T-helper 1 cell (primary cell): ENCODE results near the gene CHEK1.

Experiments used
- DNase-seq, 5 donors: peaks; one replicate each; pipeline ENCODE4 v3.0.0-alpha.2; 2012 to 2020

The CHEK1 gene

DNA sequence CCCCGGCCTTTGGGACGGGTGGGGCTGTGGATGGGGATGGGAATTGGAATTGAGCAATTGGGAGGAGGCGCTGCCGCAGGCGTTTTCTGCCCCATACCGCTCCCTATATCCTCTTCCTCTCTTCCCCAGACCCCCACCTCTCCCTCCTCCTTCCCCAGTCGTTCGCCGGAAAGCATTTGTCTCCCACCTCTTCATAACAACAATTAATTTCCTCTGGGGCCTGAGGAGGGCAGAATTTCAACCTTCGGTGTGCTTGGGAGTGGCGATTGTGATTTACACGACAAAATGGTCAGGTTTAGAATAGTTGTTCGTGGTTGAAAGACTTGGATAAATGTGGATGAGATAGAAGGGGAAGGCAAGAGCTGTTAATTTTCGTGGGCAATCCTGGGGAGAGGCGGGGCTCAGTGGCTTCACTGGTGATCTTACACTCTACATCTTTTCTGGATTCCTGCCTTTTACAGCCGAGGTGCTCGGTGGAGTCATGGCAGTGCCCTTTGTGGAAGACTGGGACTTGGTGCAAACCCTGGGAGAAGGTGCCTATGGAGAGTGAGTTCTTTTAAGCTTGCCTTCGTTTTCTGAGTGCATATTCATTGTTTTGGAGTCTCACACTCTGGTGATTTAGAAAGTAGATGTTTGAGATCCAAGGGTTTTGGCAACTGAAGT lies 1.5 kb downstream of the CHEK1 start:
- DNase-seq, result peak in 2 of 5 donors; percentile 22 to 41

DNA sequence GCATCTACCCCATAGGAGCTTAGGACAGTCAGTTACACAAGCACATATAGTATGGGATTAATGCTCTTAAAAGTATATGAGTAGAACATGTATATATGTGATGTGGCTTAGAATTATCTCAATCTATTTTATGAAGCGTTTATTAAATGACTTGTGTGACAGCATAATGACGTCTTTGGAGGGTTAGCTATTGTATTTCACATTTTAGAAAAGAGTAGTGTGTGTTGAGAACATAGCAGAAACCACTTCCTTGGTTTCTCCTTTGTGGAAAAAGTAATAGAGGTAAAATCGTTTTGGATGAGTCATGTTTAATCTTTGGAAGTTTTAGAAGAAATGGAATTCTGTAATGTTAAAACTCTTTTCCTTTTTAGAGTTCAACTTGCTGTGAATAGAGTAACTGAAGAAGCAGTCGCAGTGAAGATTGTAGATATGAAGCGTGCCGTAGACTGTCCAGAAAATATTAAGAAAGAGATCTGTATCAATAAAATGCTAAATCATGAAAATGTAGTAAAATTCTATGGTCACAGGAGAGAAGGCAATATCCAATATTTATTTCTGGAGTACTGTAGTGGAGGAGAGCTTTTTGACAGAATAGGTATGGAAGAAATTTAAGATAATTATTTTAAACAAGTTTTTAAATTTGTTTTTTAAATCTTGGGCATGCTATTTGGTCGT lies 2.4 kb downstream of the CHEK1 start:
- no peak for DNase-seq

DNA sequence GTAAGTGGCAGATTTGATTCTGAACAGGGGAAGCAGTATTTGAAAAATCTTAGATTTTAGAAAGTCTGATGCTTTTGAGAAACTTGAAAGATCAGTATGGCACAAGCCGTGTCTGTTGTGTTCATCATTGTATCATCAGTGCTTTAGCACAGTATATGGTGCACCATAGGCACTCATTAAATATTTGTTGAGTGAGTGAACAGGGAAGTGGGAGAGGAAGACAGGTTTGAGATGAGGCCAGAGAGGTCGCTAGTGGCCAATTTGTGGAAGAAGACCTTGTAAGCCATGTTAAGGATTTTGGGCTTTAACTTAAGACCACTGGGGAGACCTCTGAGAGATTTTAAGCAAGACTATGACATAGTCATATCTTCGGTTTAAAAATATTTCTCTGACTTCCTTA lies 12.9 kb downstream of the CHEK1 start:
- DNase-seq, result no peak

DNA sequence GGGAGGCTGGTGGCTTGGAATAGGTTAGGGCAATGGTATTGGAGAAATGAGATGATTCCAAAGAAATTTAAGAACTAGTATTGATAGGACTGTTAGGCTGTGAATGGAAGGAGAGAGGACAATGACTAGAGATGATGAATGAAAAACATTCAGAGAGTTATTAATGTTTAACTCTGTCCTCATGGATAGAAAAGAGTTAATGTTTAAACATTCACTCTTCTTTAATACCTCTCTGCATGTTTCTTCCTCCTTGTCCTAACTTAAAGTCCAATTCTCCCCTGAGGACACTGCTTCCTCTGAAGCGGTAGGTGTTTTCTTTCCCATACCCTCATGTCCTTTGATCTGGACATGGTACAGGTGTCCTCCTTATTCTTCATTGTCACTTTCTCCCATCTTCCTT lies 13.4 kb downstream of the CHEK1 start:
- DNase-seq, result no peak

DNA sequence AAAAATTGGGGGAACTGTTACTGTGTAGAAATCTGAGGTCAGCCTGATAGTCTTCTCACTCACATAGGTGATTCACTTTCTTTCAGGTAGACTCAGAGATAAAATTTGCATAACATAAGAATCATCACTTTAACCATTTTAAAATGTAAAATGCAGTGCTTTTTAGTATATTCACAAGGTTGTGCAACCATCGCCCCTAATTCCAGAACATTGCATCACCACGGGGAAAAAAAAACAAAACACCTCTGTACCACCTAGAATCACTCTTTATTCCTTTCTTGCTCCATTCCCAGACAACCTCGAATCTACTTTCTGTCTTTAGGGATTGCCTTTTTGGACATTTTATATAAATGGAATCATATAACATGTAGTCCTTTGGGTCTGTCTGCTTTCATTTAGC lies 20.9 kb downstream of the CHEK1 start:
- no peak for DNase-seq

DNA sequence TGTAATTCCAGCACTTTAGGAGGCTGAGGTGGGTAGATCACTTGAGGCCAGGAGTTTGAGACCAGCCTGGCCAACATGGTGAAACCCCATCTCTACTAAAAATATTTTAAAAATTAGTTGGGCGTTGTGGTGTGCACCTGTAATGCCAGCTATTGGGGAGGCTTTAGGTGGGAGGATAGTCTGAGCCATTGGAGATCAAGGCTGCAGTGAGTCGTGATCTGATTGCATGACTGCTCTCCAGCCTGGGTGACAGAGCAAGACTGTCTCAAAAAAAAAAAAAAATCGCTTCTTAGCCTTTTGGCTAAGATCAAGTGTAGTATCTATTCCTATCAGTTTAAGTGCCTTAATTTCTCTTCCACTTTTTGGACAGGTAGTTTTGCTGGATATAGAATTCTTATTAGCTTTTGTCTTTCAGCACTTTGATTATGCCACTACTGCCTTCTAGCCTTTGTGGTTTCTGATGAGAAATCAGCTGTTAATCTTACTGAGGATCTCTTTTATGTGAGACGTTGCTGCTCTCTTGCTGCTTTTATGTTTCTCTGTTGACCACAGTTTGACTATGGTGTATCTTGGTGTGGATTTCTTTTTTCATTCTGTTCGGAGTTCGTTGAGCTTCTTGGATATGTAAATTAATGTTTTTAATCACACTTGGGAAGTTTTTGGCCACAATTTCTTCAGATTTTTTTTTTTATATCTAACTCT lies 24.7 kb downstream of the CHEK1 start:
- DNase-seq, result peak in 1 of 5 donors; percentile 13

DNA sequence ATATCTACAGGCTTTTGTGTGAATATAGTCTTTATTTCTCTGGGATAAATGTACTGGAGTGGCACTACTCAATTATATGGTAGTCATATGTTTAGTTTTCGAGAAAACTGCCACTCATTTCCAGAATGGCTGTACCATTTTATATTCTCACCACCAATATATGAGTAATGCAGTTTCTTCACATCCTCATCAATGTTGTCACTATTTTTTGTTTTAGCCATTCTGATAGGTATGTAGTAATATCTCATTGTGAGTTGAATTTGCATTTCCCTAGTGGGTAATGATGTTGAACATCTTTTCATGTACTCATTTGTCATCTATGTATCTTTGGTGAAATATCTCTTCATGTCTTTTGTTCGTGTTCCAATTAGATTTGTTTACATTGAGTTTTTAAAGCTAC lies 37.7 kb downstream of the CHEK1 start:
- DNase-seq, result peak in 1 of 5 donors; percentile 7

DNA sequence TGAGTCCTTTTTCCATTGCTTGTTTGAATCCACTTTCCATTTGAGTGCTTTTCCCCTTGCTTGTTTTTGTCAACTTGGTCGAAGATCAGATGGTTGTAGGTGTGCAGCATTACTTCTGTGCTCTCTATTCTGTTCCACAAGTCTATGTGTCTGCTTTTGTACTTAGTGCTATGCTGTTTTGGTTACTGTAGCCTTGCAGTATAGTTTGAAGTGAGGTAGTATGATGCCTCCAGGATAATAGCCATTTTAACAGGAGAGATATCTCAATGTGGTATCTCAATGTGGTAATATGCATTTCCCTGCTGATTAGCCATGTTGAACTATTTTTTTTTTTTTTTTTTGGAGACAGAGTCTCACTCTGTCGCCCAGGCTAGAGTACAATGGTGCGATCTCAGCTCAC lies 38.9 kb downstream of the CHEK1 start:
- DNase-seq, result peak in 1 of 5 donors; percentile 15

DNA sequence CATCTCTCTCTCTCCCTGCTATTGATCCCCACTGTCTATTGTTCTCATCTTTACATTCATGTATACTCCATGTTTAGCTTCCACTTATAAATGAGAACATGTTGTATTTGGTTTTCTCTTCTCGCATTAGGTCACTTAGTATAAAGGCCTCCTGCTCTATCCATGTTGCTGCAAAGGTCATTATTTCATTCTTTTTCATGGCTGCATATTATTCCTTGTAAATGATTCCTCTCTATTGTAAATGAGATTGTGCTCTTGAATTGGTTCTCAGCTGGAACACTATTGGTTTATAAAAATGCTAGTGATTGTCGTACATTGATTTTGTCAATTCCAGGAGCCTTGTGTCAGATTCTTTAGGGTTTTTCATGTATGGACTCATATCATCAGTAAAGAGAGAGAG lies 42.2 kb downstream of the CHEK1 start:
- DNase-seq, result no peak

DNA sequence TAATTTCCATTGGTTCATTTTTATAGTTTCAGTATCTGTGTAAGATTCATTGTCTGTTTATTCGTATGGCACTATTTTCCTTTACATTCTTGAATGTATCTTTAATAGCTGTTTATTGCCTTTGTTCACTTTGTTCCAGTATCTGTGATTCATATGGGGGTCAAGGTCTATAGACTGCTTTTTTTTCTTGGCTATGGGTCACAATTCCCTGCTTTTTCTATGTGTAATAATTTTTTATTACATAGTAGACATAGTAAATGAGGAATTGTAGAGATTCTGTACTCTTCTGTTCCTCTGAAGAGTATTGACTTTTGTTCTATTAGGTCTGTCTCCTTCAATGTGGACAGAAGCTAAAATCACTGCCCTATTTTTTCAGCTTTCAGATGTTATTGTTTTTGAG lies 45.2 kb downstream of the CHEK1 start:
- no peak for DNase-seq

DNA sequence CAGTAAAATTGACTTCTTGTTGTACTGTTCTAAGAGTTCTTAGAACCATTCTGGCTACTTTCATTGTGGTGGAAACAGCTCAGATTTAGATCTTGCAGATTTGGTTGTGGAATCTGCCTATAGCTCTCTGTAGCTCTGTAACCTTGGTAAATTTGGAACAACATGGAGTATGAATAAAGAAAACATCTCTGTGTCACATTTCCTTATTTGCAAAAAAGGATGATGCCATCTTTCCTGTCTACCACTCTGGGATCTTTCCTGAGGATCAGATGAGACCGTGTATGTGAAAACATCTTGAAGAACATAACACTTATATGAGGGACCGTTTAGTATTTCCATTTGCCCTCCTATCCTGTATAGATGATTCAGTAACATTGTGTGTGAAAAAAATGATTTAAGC lies 46.6 kb downstream of the CHEK1 start:
- no peak for DNase-seq

DNA sequence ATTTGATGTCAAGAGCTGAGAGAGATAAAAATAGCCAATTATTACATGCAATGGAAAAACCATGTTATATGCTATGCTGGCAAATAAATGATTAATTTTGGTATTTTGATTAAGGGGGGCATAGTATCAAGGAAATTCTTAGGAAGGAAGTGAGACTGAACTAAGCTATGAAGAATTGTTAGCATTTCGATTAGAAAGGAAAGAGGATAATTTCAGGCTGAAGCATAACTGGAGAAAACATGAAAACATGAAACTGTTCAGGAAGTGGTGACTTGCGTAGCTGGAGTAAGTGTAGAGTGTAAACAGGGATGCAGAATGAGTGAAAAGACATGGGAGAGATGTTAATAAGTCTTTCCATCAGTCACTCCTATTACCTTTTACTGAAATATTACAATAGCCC lies 49.2 kb downstream of the CHEK1 start:
- DNase-seq, result no peak

DNA sequence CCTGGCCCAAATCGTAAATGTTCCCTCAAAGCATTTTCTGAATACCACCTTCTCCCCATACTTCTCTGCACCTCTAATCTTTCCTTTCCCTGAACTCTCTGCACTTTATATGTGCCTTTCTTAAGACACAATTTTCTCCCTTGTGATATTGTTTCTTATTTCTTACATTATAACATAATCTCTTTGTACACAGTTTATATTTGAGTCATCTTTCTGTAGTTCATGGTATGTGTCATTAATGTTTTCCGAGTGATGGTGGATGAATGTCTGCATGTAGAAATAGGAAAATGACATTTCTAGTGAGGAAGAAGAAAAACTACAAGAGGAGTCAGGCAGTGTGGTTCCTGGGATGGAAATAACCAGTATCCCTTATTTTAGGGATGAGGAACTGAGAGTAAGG lies 50.2 kb downstream of the CHEK1 start:
- DNase-seq, result no peak

DNA sequence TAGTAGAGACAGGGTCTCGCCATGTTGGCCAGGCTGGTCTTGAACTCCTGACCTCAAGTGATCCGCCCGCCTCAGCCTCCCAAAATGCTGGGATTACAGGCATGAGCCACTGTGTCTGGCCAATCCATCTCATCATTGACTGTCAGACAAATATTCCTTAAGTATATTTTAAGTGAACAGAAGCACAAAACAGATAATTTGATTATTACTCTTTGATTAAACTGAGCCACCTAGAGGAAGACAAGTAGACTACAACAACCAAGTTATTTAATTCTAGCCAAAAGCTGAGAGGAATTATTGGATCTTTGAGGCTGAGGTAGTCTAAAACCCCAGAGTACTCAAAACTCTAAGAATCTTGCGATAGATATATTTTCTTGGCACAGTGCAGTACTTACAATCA lies 54.4 kb downstream of the CHEK1 start:
- DNase-seq, result no peak

DNA sequence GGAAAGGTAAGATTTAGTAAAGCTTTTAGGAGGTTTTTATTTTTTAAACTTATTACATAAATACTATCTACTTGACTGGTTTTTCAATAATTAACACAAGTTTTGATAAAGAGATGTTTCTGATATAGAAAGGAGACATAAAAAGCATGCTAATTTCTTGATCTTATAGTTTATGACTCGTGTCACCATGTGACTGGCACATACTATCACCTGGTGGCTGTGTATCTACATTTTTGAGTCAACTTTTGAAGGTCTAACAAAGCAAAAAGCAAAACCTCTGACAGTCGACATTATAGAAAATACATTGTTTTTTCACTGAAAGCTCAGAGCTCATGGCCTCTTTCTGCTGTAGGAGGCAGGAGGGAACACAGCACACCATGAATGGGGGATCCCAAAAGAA lies 54.9 kb downstream of the CHEK1 start:
- DNase-seq, result no peak

DNA sequence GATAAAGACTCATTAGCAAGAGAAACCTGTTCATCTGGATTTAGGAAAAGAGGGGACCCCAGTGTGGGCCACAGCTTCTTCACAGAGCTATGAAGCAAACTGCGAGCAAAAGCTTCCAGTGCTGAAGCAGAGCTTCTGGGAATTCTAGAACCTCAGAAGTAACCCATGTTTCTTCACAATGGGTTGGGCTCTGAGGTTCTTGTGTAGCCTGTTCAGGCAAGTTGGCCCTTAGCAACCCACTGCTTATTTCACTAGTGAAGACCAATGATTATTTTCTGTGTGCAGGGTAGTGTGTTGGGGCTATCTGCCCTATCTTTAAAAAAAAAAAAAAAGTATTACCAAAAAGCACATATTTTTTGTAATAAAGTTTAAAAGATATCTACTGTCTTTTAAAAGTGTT lies 55.8 kb downstream of the CHEK1 start, which contains the start of gene ACRV1:
TSS of gene ACRV1 (minus strand) at position 101 of the 400 bp plus-strand sequence. CDS start at position 34, 67 bp downstream.
- no peak for DNase-seq

DNA sequence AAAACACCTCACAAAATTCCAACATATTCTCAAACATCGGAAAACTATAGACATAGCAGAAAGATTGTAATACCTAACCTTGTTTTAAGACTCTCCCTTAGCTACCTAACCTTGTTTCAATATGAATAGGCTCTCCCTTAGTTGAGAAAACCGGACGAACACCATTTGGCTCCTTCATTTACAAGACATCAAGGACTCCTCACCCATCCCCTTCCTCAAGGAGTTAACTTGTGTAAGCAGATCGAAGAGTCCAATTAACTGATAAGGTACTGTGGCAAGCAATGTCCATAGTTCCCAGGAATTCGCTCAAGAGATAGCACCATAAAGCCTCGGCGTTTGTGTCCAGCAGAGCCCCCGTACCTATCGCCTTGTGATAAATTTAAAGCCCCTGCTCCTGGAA lies 60.3 kb downstream of the CHEK1 start:
- no peak for DNase-seq

DNA sequence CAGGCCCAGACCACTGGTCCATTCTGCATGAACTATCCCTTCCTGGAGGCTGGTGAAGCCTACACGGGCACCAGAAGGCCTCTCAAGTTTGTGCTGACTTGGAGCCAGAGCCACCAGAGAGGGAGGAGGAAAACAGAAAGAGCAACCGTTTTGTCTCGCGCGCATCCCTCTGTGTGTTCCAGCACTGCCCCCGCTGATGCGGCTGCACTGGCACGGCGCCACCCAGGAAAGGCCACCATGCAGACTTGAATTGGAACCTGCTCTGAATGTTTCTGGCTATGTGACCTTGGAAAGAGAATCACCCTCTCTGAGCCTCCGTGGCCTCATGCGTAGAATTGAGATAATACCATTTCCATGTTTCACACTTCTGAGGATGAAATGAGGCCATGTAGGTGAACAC lies 63.1 kb downstream of the CHEK1 start:
- no peak for DNase-seq

DNA sequence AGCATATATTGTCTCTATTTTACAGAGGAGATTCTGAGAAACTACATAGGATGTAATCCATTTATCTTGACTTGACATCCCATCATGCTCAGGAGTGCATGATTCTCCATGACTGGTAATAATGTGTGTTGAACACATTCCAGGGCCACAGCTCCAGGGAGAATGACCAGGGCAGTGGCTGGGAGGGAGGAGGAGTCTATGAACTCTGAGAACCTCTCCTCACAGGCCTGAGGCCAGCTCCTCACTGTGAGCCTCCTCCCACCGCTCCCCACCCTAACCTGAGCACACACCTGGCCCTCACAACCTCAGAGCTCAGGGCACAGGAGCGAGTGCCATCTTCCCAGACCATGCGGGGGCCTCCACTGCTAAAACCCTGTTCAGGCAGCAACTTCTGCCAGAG lies 63.7 kb downstream of the CHEK1 start:
- no peak for DNase-seq

DNA sequence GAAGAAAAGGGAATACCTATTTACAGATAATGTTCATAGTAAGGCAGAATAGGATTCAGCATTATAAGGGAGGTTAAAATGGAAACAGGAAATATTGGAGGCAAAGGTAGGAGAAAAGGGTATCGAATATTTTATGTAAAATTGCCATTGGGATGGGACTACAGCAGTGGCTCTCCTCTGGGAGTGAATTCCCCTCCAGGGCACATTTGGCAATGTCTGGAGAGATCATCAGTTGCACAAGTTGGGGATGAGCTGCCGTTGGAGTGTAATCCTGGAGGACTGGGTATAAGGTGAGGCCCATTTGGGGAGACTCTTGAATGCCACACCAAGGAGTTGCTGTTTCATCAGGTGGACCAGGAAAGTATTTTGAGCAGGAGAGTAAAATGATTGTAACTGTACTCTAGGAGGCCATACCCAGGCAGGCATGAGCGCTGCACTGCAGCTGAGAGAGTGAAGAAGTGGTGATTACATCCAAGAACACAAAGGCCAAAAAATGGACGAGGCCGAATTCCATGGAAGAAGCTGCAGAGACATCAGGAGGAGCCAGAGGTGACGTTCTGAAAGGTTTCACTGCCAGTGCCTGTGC lies 64.4 kb downstream of the CHEK1 start:
- no peak for DNase-seq

DNA sequence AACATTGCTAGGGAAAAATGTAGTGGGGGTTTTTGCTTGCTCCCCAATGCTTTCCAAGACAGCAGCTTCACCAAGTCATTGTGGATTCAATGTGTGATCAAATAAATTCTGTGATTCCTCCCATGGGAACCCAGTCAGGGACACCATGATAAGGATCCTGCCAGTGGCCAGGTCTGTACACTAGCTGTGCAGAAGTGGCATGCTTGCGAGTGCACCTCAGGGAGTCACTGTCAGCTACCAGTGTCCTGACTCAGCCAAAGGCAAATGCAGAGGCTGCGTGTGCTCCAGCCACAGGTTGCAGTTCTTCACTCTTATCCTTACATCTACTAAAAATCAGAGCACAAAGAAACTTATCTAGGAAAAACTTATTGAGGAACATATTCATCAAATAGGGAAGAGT lies 65.0 kb downstream of the CHEK1 start:
- DNase-seq, result no peak

DNA sequence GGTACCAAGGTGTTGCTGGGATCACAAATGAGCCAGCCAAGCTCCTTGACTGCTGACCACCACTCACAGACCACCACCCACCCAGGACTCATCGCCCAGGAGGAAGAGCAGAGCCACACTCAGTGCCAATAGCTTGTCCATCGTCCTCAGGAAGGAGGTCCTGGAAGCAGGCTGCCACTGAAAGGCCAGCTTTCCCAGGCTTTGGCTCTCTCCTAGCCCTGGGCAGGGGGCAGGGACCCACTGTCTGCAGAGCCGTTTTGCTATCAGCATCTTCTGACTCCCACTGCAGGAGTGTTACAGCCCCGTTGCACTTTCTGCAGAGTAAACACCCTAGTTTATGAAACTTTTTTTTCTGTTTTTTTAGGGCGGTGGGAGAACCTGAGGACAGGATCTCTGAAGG lies 67.9 kb downstream of the CHEK1 start:
- DNase-seq, result no peak

DNA sequence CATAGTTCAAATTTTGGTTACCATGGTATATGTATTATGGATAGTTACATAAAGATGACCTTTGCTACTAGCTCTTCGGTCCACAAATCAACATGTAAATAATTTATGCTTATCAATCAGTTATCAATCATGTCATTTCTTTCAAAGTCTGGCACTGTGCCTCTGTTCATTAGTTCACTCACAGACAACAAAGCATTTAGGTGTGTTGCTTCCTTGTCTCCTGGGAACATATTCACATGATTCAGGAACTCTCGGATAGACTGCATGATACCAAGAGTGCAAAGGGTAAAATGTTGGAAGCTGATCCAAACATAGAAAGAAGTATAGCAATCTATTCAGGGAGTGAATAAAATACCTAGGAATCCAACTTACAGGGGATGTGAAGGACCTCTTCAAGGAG lies 70.0 kb downstream of the CHEK1 start:
- DNase-seq, result no peak
